CD4-positive, CD25-positive, alpha-beta regulatory T cell (primary cell): ENCODE data around the gene TCHHL1. TPM values are rescaled to one million over a fixed set of nuclear protein-coding genes. Genes with fewer than 3 reads are reported as not detected.

Experiments used
- ATAC-seq, 2 donors: fragments of 150-1000 bp; cut with Tn5 transposase; one replicate each; pipeline ENCODE4 v1.10.0; 2021; ENCODE audit warnings: low read depth in 2 of 2, moderate number of reproducible peaks in 2 of 2, moderate library complexity in 1 of 2
- DNase-seq, 3 donors: peaks; one replicate each; pipeline versions ENCODE4 v3.0.0 to v3.0.0-alpha.2; 2012 to 2022; ENCODE audit warnings: mixed read lengths in 1 of 3
- H3K27ac ChIP-seq: one replicate; pipeline ENCODE4 v1.7.0; 2013; ENCODE audit warnings: mild to moderate bottlenecking, low read length; ENCODE audit not compliant: insufficient read depth, poor library complexity, severe bottlenecking
- H3K27me3 ChIP-seq: one replicate; pipeline ENCODE4 v1.7.0; 2013; ENCODE audit warnings: low read length; ENCODE audit not compliant: control insufficient read depth, insufficient read depth
- H3K36me3 ChIP-seq: one replicate; pipeline ENCODE4 v1.7.0; 2013; ENCODE audit warnings: mild to moderate bottlenecking, low read length, moderate library complexity; ENCODE audit not compliant: control insufficient read depth, insufficient read depth
- H3K4me1 ChIP-seq: 2 replicates; pipeline ENCODE4 v1.7.0; 2013; ENCODE audit warnings: mild to moderate bottlenecking, low read length; ENCODE audit not compliant: insufficient read depth, control insufficient read depth, poor library complexity, severe bottlenecking
- H3K4me3 ChIP-seq: one replicate; pipeline ENCODE4 v1.7.0; 2013; ENCODE audit warnings: low read depth, mild to moderate bottlenecking, low read length, moderate library complexity
- H3K9me3 ChIP-seq, 2 experiments: 1 replicate in 1 of 2; 2 replicates in 1 of 2; pipeline ENCODE4 v1.7.0; 2013; ENCODE audit warnings: low read length in 2 of 2, mild to moderate bottlenecking in 1 of 2, moderate library complexity in 1 of 2; ENCODE audit not compliant: control insufficient read depth in 2 of 2
- H3K27ac Mint-ChIP-seq, 3 donors: one replicate each; pipeline ENCODE4 v1.8.0; 2020 to 2022; ENCODE audit warnings: mild to moderate bottlenecking in 3 of 3, mixed read lengths in 3 of 3, moderate library complexity in 2 of 3
- H3K27me3 Mint-ChIP-seq: one replicate; pipeline ENCODE4 v1.8.0; 2022; ENCODE audit warnings: mild to moderate bottlenecking, mixed read lengths
- H3K36me3 Mint-ChIP-seq: one replicate; pipeline ENCODE4 v1.8.0; 2020; ENCODE audit warnings: mixed read lengths
- H3K4me1 Mint-ChIP-seq, 4 donors: one replicate each; pipeline ENCODE4 v1.8.0; 2020 to 2022; ENCODE audit warnings: mixed read lengths in 4 of 4, mild to moderate bottlenecking in 1 of 4
- H3K4me3 Mint-ChIP-seq, 4 donors: one replicate each; pipeline ENCODE4 v1.8.0; 2020 to 2022; ENCODE audit warnings: mild to moderate bottlenecking in 4 of 4, mixed read lengths in 4 of 4, moderate library complexity in 3 of 4
- H3K9me3 Mint-ChIP-seq, 7 donors: one replicate each; pipeline ENCODE4 v1.8.0; 2020 to 2022; ENCODE audit warnings: mixed read lengths in 7 of 7, mild to moderate bottlenecking in 3 of 7, moderate library complexity in 2 of 7
- polyA plus RNA-seq, 4 donors: library from polyadenylated mRNA; unstranded; fragments of 300-500 nt; fragmentation: Illumina TruSeq; gene quantifications; one replicate each; pipeline ENCODE4 v1.2.3, GENCODE V29; 2021
- total RNA-seq: library from RNA; stranded (reverse); gene quantifications from one replicate; pipeline ENCODE4 v1.2.3, GENCODE V29; 2022

Gene TCHHL1
- not detected for total RNA-seq
- polyA plus RNA-seq = not detected

DNA sequence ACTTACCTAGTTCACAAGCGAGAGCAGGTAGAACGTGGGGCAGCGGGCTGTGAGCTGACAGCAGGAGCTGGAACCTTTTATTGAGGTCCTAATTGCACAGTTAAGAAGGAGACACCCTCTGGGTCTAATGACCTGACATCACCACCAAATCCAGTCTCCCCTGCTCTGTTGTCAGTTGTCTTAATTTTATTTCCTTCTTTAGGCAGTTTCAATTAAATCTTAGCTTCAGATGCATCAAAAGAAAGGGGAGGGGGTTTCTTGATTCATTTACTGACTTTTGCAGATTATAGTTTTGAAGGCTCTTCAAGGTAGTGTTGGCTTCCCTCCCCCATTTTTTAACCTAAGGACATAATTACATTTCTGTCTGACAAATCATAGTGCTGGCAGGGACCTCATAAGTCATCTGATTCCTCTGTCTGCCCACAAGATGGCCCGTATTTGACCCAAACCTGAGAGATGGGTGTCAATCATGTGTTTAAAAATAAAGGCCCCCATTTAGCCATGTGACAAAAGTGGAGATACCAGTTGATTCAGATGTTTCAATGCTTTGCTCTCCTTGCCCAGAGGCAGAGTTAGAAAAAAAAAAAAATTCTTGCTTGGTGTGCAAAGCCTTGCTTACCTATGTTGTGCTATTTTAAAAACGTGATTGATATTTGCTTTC lies at the start of gene TCHHL1:
Gene TCHHL1 (minus strand): TSS at position 51 of the 661 bp plus-strand sequence. CDS start 921 bp downstream, outside the sequence.
- Histone ChIP-seq H3K27ac (no peak within 1 kb of the TSS), H3K27me3 (peaks cover 52% of the 10 kb centered on the region)
- no peak for DNase-seq

DNA sequence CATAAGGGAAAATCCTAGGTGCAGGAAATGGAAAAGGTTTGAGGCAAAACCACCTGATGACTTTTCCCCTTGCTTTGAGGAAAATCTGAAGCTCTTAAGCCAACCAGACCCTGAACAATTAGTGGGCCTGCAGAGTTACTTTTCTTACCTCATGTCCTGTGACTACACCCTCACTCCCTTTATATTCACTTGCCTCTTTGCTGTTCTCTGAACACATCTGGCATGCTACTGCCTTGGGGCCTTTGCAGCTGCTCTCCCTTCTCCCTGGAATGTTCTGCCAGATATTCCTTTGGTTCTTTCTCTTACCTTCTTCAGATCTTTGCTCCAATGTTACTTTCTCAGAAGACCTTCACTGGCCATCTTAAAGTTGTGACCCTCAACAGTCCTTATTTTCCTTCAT lies 48.4 kb upstream of the TCHHL1 start:
- peaks cover 63% of the 10 kb centered on the region for H3K27me3 Mint-ChIP-seq
- H3K27ac ChIP-seq = no peak overlapping the region
- no peaks in the 10 kb centered on the region for H3K4me1 ChIP-seq
- no peak overlapping the region for H3K4me3 Mint-ChIP-seq
- H3K9me3 Mint-ChIP-seq = peaks cover 0 to 12% (median 6%) of the 10 kb centered on the region in 7 donors
- no peak overlapping the region for H3K27ac Mint-ChIP-seq
- no peaks in the 10 kb centered on the region for H3K36me3 ChIP-seq
- DNase-seq (no peak), ATAC-seq (no peak)
- no peak overlapping the region for H3K4me3 ChIP-seq
- H3K9me3 ChIP-seq = peaks cover 3 to 16% of the 10 kb centered on the region in 2 experiments
- no peaks in the 10 kb centered on the region for H3K36me3 Mint-ChIP-seq
- H3K27me3 ChIP-seq = peaks cover 24% of the 10 kb centered on the region
- no peaks in the 10 kb centered on the region for H3K4me1 Mint-ChIP-seq

More for the DNA sequence above, at the start of gene TCHHL1:
- H3K4me1 ChIP-seq = no peaks in the 10 kb centered on the region
- H3K4me1 Mint-ChIP-seq = no peaks in the 10 kb centered on the region
- no peak within 1 kb of the TSS for H3K27ac Mint-ChIP-seq
- H3K4me3 Mint-ChIP-seq = no peak within 1 kb of the TSS
- no peaks in the 10 kb centered on the region for H3K36me3 Mint-ChIP-seq
- peaks cover 52% of the 10 kb centered on the region for H3K27me3 Mint-ChIP-seq
- peaks cover 8 to 12% of the 10 kb centered on the region in 2 experiments for H3K9me3 ChIP-seq
- no peak for ATAC-seq
- H3K36me3 ChIP-seq = no peaks in the 10 kb centered on the region
- H3K9me3 Mint-ChIP-seq = peaks cover 0 to 23% (median 8%) of the 10 kb centered on the region in 7 donors
- no peak within 1 kb of the TSS for H3K4me3 ChIP-seq

DNA sequence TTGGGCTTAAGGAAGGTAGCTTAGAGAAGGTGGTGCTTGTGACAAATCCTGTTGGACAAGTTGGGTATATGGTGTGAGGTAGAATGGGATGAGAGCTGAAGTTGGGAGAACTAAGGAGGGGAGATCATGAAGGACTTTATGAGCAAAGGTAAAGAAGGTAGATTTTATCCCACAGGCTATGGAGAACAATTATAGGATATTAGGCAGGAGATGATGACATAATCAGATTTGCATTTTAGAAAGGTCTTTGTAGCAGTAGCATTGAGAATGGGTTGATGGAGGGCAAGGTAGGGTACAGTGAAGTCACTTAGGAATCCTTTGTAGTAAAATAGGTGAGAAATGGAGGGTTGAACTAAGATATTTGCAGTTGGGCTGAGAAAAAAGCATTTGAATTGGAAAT lies 41.3 kb upstream of the TCHHL1 start:
- Histone ChIP-seq H3K27me3 (peaks cover 43% of the 10 kb centered on the region), H3K36me3 (no peaks in the 10 kb centered on the region), H3K4me1 (no peaks in the 10 kb centered on the region), H3K9me3 (peaks cover 6 to 16% of the 10 kb centered on the region in 2 experiments), H3K27ac (no peak overlapping the region), H3K4me3 (no peak overlapping the region)
- H3K4me3 Mint-ChIP-seq = no peak overlapping the region
- no peak overlapping the region for H3K27ac Mint-ChIP-seq
- no peaks in the 10 kb centered on the region for H3K4me1 Mint-ChIP-seq
- ATAC-seq (no peak), DNase-seq (no peak)
- H3K27me3 Mint-ChIP-seq = peaks cover 72% of the 10 kb centered on the region
- H3K36me3 Mint-ChIP-seq = no peaks in the 10 kb centered on the region
- peaks cover 0 to 14% (median 4%) of the 10 kb centered on the region in 7 donors for H3K9me3 Mint-ChIP-seq

DNA sequence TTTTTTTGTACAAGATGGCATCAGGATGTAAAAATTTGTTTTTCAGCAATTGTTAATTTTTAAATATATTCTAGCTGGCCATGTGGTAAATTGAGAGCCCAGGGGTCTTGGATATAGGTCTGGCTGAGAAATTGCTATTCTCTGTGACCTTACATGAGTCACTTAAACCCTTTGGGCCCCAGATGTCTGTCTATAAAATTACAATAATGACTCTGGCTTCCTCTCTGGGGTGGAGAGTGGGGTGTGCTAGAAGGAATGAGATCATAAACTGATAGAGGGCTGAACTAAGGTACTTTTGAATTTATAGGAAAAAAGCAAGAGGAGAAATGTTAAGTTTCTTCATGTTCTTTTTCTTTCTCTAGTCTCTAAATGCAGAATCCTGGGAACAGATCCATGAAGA lies 38.8 kb upstream of the TCHHL1 start:
- H3K4me1 ChIP-seq = no peaks in the 10 kb centered on the region
- H3K4me3 ChIP-seq = no peak overlapping the region
- Mint-ChIP-seq H3K36me3 (no peaks in the 10 kb centered on the region), H3K27me3 (peaks cover 59% of the 10 kb centered on the region), H3K4me3 (no peak overlapping the region), H3K9me3 (peaks cover 0 to 8% (median under 1%) of the 10 kb centered on the region in 7 donors), H3K27ac (no peak overlapping the region), H3K4me1 (no peaks in the 10 kb centered on the region)
- no peak overlapping the region for H3K27ac ChIP-seq
- peaks cover 43% of the 10 kb centered on the region for H3K27me3 ChIP-seq
- peaks cover 3 to 6% of the 10 kb centered on the region in 2 experiments for H3K9me3 ChIP-seq
- DNase-seq (no peak), ATAC-seq (no peak)
- H3K36me3 ChIP-seq = no peaks in the 10 kb centered on the region

DNA sequence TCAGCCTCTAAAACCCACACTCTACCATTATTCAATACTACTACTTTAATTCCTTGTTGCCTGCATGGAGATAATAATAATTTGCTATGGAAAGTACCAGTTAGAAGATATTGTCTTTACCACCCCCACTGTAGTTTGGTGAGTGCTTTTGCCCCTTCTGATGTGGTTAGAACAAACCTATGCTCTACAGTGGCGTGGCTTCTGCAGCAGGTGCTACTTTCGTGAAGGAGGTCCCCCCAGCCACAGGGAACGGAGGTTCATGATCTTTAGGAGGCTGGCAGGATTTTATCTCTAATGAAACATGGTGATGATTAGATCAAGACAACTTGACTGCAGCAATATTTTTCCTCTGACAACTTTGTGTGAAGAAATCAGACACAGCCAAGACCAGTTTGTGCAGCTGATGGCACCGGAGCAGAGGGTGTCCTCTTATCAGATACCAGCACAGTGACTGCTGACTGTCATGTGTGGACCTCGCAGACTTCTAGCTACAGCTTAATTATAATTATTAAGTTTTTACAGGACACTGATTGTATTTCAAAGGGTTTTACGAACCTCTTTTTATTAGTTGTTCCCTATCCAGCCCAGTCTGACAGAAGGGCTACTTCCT lies 37.1 kb upstream of the TCHHL1 start:
- Mint-ChIP-seq H3K36me3 (no peaks in the 10 kb centered on the region), H3K27me3 (peaks cover 62% of the 10 kb centered on the region), H3K4me1 (no peaks in the 10 kb centered on the region), H3K9me3 (peaks cover 0 to 8% (median 0%) of the 10 kb centered on the region in 7 donors), H3K27ac (no peak overlapping the region), H3K4me3 (no peak overlapping the region)
- Histone ChIP-seq H3K27ac (no peak overlapping the region), H3K4me1 (no peaks in the 10 kb centered on the region), H3K4me3 (no peak overlapping the region), H3K36me3 (no peaks in the 10 kb centered on the region), H3K9me3 (no peaks in the 10 kb centered on the region), H3K27me3 (peaks cover 43% of the 10 kb centered on the region)
- ATAC-seq (no peak), DNase-seq (no peak)

DNA sequence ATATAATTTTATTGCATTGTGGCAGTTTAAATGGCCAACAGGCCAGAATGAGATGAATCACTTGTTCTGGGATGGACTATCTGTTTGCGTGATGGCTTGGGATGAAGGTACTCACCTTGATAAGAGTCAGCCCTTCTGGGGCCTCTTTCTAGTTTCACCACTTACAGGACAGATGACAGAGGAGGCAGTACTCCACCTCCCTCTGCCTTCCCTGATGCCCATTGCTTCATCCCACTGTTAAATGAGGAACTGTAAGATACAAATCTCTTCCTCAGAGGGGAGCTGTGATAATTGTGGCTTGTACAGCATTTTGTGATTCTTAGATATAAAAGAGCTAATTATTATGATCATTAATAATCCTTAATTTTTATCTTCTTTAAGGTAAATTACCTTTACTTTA lies 30.1 kb upstream of the TCHHL1 start:
- peaks cover 52% of the 10 kb centered on the region for H3K27me3 Mint-ChIP-seq
- ATAC-seq (no peak), DNase-seq (no peak)

DNA sequence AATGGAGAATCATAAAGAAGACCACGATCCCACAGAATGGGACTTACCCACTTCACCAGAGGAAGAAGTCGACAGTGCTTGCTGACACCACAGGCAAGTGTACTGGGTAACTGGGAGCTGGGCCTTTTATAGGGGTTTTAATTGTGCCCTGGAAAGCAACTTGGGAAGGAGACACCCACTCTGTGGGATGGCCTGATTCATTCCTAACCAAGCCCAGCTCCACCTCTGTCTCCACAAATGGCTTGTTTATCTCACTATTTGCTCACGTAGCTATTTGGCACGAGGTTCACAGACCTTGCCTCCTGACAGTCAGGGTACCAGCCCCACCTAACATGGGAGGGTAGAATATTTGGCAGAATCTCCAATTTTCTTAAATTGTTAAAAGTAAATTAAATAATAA lies 26.5 kb upstream of the TCHHL1 start, which contains the start of gene TCHH:
Gene TCHH (minus strand): TSS at position 101 of the 400 bp plus-strand sequence. CDS start 1,364 bp downstream, outside the sequence.
- Mint-ChIP-seq H3K27ac (peak within 1 kb of the TSS in 1 of 3 donors; percentile 33), H3K4me3 (peak within 1 kb of the TSS in 1 of 4 donors; percentile 27), H3K4me1 (no peaks in the 10 kb centered on the region), H3K36me3 (no peaks in the 10 kb centered on the region), H3K27me3 (peaks cover 36% of the 10 kb centered on the region), H3K9me3 (no peaks in the 10 kb centered on the region)
- H3K27me3 ChIP-seq = peaks cover 45% of the 10 kb centered on the region
- ATAC-seq = no peak
- H3K27ac ChIP-seq = no peak within 1 kb of the TSS
- H3K36me3 ChIP-seq = no peaks in the 10 kb centered on the region
- H3K4me3 ChIP-seq = no peak within 1 kb of the TSS
- peaks cover 22% of the 10 kb centered on the region for H3K4me1 ChIP-seq
- H3K9me3 ChIP-seq = no peaks in the 10 kb centered on the region
- no peak for DNase-seq

More for the DNA sequence above, 30.1 kb upstream of the TCHHL1 start:
- H3K4me3 Mint-ChIP-seq = no peak overlapping the region
- no peaks in the 10 kb centered on the region for H3K36me3 Mint-ChIP-seq
- H3K36me3 ChIP-seq = no peaks in the 10 kb centered on the region
- no peaks in the 10 kb centered on the region for H3K9me3 ChIP-seq
- no peaks in the 10 kb centered on the region for H3K4me1 ChIP-seq
- no peak overlapping the region for H3K27ac ChIP-seq
- no peak overlapping the region for H3K4me3 ChIP-seq
- H3K27me3 ChIP-seq = peaks cover 49% of the 10 kb centered on the region
- H3K27ac Mint-ChIP-seq = no peak overlapping the region
- no peaks in the 10 kb centered on the region for H3K4me1 Mint-ChIP-seq
- H3K9me3 Mint-ChIP-seq = no peaks in the 10 kb centered on the region
